Measurements from ENCODE around the gene SUMF2.
"Not testable (repeated sequence)": the region's sequence is repeated elsewhere in the genome, so short reads cannot be mapped to it uniquely, and the experiment has no call there.

GRCh38 chr7:56048763-56049162 lies 15.3 kb upstream of the SUMF2 start:
- TF ChIP-seq, protein P1, sequence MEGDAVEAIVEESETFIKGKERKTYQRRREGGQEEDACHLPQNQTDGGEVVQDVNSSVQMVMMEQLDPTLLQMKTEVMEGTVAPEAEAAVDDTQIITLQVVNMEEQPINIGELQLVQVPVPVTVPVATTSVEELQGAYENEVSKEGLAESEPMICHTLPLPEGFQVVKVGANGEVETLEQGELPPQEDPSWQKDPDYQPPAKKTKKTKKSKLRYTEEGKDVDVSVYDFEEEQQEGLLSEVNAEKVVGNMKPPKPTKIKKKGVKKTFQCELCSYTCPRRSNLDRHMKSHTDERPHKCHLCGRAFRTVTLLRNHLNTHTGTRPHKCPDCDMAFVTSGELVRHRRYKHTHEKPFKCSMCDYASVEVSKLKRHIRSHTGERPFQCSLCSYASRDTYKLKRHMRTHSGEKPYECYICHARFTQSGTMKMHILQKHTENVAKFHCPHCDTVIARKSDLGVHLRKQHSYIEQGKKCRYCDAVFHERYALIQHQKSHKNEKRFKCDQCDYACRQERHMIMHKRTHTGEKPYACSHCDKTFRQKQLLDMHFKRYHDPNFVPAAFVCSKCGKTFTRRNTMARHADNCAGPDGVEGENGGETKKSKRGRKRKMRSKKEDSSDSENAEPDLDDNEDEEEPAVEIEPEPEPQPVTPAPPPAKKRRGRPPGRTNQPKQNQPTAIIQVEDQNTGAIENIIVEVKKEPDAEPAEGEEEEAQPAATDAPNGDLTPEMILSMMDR (IDR thresholded peaks at IDR 0.05): not testable (repeated sequence)
- not testable (repeated sequence) for TF ChIP-seq POLR2A (IDR thresholded peaks at IDR 0.05)

Data from thyroid gland (tissue), 4 donors.